ENCODE data around the gene GVQW3. TPM values are rescaled to one million over a fixed set of nuclear protein-coding genes. Genes with fewer than 3 reads are reported as not detected.

Gene GVQW3
- 0.45 and 1.0 TPM in 2 replicates for total RNA-seq

DNA sequence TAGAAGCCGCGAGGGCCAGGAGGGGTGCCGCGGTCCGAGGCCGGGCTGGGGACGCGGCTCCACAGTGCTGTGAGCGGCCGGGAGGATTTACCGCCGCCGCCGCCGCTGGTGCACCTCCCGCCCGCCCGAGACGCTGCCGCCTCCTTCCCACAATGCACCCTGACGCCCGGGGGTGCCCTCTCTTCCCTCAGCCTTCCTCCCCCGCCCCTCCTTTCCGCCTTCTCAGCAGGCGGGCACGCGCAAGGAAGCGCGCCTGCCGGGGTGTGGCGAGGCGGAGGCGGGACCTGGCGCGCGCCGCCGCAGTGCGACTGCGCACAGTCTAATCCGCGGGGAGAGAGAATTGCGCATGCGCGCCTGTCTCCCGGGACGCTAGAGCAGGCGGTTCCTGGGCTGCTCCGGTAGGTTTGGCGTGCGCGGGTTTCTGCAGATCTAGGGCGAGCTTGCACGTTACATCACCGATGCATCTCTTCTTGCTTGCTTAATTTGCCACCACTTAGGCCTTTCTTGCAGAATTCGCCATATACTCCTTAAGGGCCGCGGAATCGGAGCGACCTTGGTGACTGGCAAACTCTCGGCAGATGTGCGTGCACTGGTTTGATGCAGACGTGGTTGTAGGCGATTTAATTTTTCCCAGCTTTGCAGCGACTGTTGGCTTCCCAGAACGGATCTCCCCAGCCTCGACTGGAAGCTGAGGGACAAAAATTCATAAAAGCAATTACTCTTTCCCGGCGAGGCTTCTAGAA lies at the start of gene GVQW3, which contains the start of gene THAP12:
Gene GVQW3, plus strand, starts transcription at position 347 of the 743 bp plus-strand sequence. CDS start 506 bp downstream, outside the sequence.
Gene THAP12, minus strand, starts transcription at position 156 of the 743 bp plus-strand sequence. CDS start 296 bp downstream, outside the sequence.

GRCh38 chr11:76444384-76445120 lies 63.4 kb downstream of the GVQW3 start, which contains the start of gene EMSY:
Gene EMSY (plus strand): TSS chr11:76445018. CDS start chr11:76446939, 1,921 bp downstream.

Other genes with a start within 250 kb of the GVQW3 start
- 0.15 TPM in 1 of 2 replicates, not detected in the other for gene WNT11, start 174.8 kb upstream of the GVQW3 start, total RNA-seq
- gene THAP12, start 191 bp upstream of the GVQW3 start, total RNA-seq: 28.4 and 28.6 TPM in 2 replicates
- gene EMSY, start 63.7 kb downstream of the GVQW3 start, total RNA-seq: 13.3 and 22.3 TPM in 2 replicates

All from bronchus fibroblast of lung (primary cell).